CD4-positive, alpha-beta memory T cell (primary cell): Measurements from ENCODE around the gene PTPRR. TPM values are rescaled to one million over a fixed set of nuclear protein-coding genes. Genes with fewer than 3 reads are reported as not detected.
"Not testable (repeated sequence)": the region's sequence is repeated elsewhere in the genome, so short reads cannot be mapped to it uniquely, and the experiment has no call there.

Experiments used
- CTCF ChIA-PET: fragments of 350-600 bp; sonication (Branson Sonifier 250); formaldehyde crosslinking; loops from one replicate; lab custom pipeline; 2021; ENCODE audit warnings: inconsistent platforms; ENCODE audit not compliant: partially characterized antibody; lab: Charles Lee
- POLR2A ChIA-PET: fragments of 350-600 bp; sonication (Branson Sonifier 250); formaldehyde crosslinking; loops from one replicate; lab custom pipeline; 2021; ENCODE audit not compliant: partially characterized antibody; lab: Charles Lee
- DNase-seq, 5 donors: peaks; one replicate each; pipeline versions ENCODE4 v3.0.0 to v3.0.0-alpha.2; 2020 to 2022; ENCODE audit warnings: mixed read lengths in 1 of 5
- H3K27ac ChIP-seq: one replicate; pipeline ENCODE4 v1.7.0; 2013; ENCODE audit warnings: low read depth, low read length
- H3K27me3 ChIP-seq: 2 replicates; pipeline ENCODE4 v1.7.0; 2013; ENCODE audit warnings: mild to moderate bottlenecking, low read length, moderate library complexity; ENCODE audit not compliant: insufficient read depth
- H3K36me3 ChIP-seq: 2 replicates; pipeline ENCODE4 v1.7.0; 2013; ENCODE audit warnings: mild to moderate bottlenecking, low read length, moderate library complexity; ENCODE audit not compliant: insufficient read depth
- H3K4me1 ChIP-seq: 2 replicates; pipeline ENCODE4 v1.7.0; 2013; ENCODE audit warnings: mild to moderate bottlenecking, low read length, moderate library complexity; ENCODE audit not compliant: insufficient read depth
- H3K4me3 ChIP-seq, 2 donors: one replicate each; pipeline ENCODE4 v1.7.0; 2013; ENCODE audit warnings: low read length in 2 of 2, mild to moderate bottlenecking in 1 of 2
- H3K9me3 ChIP-seq, 2 donors: one replicate each; pipeline ENCODE4 v1.7.0; 2013; ENCODE audit warnings: low read length in 2 of 2, control low read depth in 1 of 2; ENCODE audit not compliant: control insufficient read depth in 1 of 2
- H3K27ac Mint-ChIP-seq, 7 donors: one replicate each; pipeline ENCODE4 v1.8.0; 2020 to 2021; ENCODE audit warnings: mixed read lengths in 7 of 7, mild to moderate bottlenecking in 6 of 7, inconsistent platforms in 3 of 7, moderate library complexity in 3 of 7
- H3K27me3 Mint-ChIP-seq, 2 donors: one replicate each; pipeline ENCODE4 v1.8.0; 2020 to 2021; ENCODE audit warnings: mixed read lengths in 2 of 2
- H3K36me3 Mint-ChIP-seq, 2 donors: one replicate each; pipeline ENCODE4 v1.8.0; 2020 to 2021; ENCODE audit warnings: mixed read lengths in 2 of 2, inconsistent platforms in 1 of 2, mild to moderate bottlenecking in 1 of 2
- H3K4me1 Mint-ChIP-seq, 4 donors: one replicate each; pipeline ENCODE4 v1.8.0; 2020 to 2021; ENCODE audit warnings: mixed read lengths in 4 of 4, mild to moderate bottlenecking in 1 of 4
- H3K4me3 Mint-ChIP-seq, 8 donors: one replicate each; pipeline ENCODE4 v1.8.0; 2020 to 2021; ENCODE audit warnings: mixed read lengths in 8 of 8, mild to moderate bottlenecking in 7 of 8, moderate library complexity in 6 of 8, inconsistent platforms in 3 of 8
- H3K9me3 Mint-ChIP-seq, 8 donors: one replicate each; pipeline ENCODE4 v1.8.0; 2020 to 2021; ENCODE audit warnings: mixed read lengths in 8 of 8, mild to moderate bottlenecking in 5 of 8, inconsistent platforms in 3 of 8, moderate library complexity in 1 of 8
- intact Hi-C: fragments of 100-400 bp; cut with micrococcal nuclease; formaldehyde crosslinking; loops from one replicate; pipeline ENCODE4 v1.15.1; 2023
- polyA plus RNA-seq, 2 donors: library from polyadenylated mRNA; unstranded; fragments of 300-500 nt; fragmentation: Illumina TruSeq; gene quantifications; one replicate each; pipeline ENCODE4 v1.2.3, GENCODE V29; 2021
- total RNA-seq, 2 experiments: library from RNA; stranded (reverse); gene quantifications; one replicate each; pipeline ENCODE4 v1.2.3, GENCODE V29; 2021

PTPRR gene
- total and polyA plus RNA-seq, 4 experiments from 2014 or later, result not detected

- H3K9me3 Mint-ChIP-seq, result peaks cover 0 to 6% (median 2%) of the 10 kb centered on the region in 8 donors
- intact Hi-C loops, result no loop called here
- DNase-seq, result no peak
- H3K4me1 Mint-ChIP-seq, result no peaks in the 10 kb centered on the region
- no peak overlapping the region for H3K4me3 Mint-ChIP-seq
- ChIA-PET POLR2A (no interaction called here), CTCF (no interaction called here)
- Histone ChIP-seq H3K9me3 (no peaks in the 10 kb centered on the region), H3K4me3 (no peak overlapping the region), H3K27me3 (no peaks in the 10 kb centered on the region), H3K4me1 (no peaks in the 10 kb centered on the region), H3K36me3 (no peaks in the 10 kb centered on the region), H3K27ac (no peak overlapping the region)
- H3K36me3 Mint-ChIP-seq, result no peaks in the 10 kb centered on the region
- H3K27me3 Mint-ChIP-seq, result no peaks in the 10 kb centered on the region
- no peak overlapping the region for H3K27ac Mint-ChIP-seq
Measured at GRCh38 chr12:70815056-70815455, 105.5 kb downstream of the PTPRR start.

GRCh38 chr12:70813559-70813958, 107.0 kb downstream of the PTPRR start:
- no peak overlapping the region for H3K27ac Mint-ChIP-seq
- CTCF ChIA-PET, result no interaction called here
- Histone ChIP-seq H3K36me3 (no peaks in the 10 kb centered on the region), H3K9me3 (no peaks in the 10 kb centered on the region), H3K27ac (no peak overlapping the region), H3K4me1 (no peaks in the 10 kb centered on the region), H3K4me3 (no peak overlapping the region), H3K27me3 (no peaks in the 10 kb centered on the region)
- no peak overlapping the region for H3K4me3 Mint-ChIP-seq
- POLR2A ChIA-PET, result no interaction called here
- intact Hi-C loops, result no loop called here
- no peaks in the 10 kb centered on the region for H3K36me3 Mint-ChIP-seq
- H3K9me3 Mint-ChIP-seq, result peaks cover 2 to 8% (median 3%) of the 10 kb centered on the region in 8 donors
- no peaks in the 10 kb centered on the region for H3K4me1 Mint-ChIP-seq
- DNase-seq, result no peak
- H3K27me3 Mint-ChIP-seq, result no peaks in the 10 kb centered on the region

- intact Hi-C loops, result no loop called here
- ChIA-PET POLR2A (no interaction called here), CTCF (no interaction called here)
- H3K9me3 Mint-ChIP-seq, result peaks cover 2 to 14% (median 7%) of the 10 kb centered on the region in 8 donors
- H3K4me1 Mint-ChIP-seq, result no peaks in the 10 kb centered on the region
- DNase-seq, result no peak
- no peak overlapping the region for H3K4me3 Mint-ChIP-seq
- no peak overlapping the region for H3K27ac ChIP-seq
- no peaks in the 10 kb centered on the region for H3K27me3 Mint-ChIP-seq
- no peaks in the 10 kb centered on the region for H3K27me3 ChIP-seq
- H3K36me3 ChIP-seq, result no peaks in the 10 kb centered on the region
- no peak overlapping the region for H3K4me3 ChIP-seq
- H3K9me3 ChIP-seq, result no peaks in the 10 kb centered on the region
- no peak overlapping the region for H3K27ac Mint-ChIP-seq
- no peaks in the 10 kb centered on the region for H3K4me1 ChIP-seq
- no peaks in the 10 kb centered on the region for H3K36me3 Mint-ChIP-seq
Measured at GRCh38 chr12:70812136-70812535, 108.4 kb downstream of the PTPRR start.

- Mint-ChIP-seq H3K27ac (no peak overlapping the region), H3K4me1 (no peaks in the 10 kb centered on the region), H3K27me3 (no peaks in the 10 kb centered on the region), H3K9me3 (peaks cover 2 to 13% (median 8%) of the 10 kb centered on the region in 8 donors), H3K36me3 (no peaks in the 10 kb centered on the region), H3K4me3 (no peak overlapping the region)
- Histone ChIP-seq H3K4me3 (no peak overlapping the region), H3K4me1 (no peaks in the 10 kb centered on the region), H3K27me3 (no peaks in the 10 kb centered on the region), H3K36me3 (no peaks in the 10 kb centered on the region), H3K9me3 (no peaks in the 10 kb centered on the region), H3K27ac (no peak overlapping the region)
- no peak for DNase-seq
- ChIA-PET CTCF (no interaction called here), POLR2A (no interaction called here)
- intact Hi-C loops, result no loop called here
Measured at GRCh38 chr12:70809887-70810286, 110.7 kb downstream of the PTPRR start.

- intact Hi-C loops, H3K27me3 Mint-ChIP-seq, H3K4me1 Mint-ChIP-seq, H3K27me3 ChIP-seq, H3K36me3 Mint-ChIP-seq, H3K4me1 ChIP-seq, H3K4me3 Mint-ChIP-seq, H3K27ac Mint-ChIP-seq, DNase-seq, H3K9me3 ChIP-seq, H3K36me3 ChIP-seq, H3K27ac ChIP-seq, H3K4me3 ChIP-seq, CTCF ChIA-PET, POLR2A ChIA-PET: not testable (repeated sequence)
- peaks cover 0 to 13% (median 6%) of the 10 kb centered on the region in 8 donors for H3K9me3 Mint-ChIP-seq
Measured at GRCh38 chr12:70807993-70808392, 112.5 kb downstream of the PTPRR start.

GRCh38 chr12:70806827-70807226, 113.7 kb downstream of the PTPRR start:
- Mint-ChIP-seq H3K36me3 (no peaks in the 10 kb centered on the region), H3K27me3 (no peaks in the 10 kb centered on the region), H3K9me3 (peaks cover 0 to 13% (median 6%) of the 10 kb centered on the region in 8 donors), H3K4me1 (no peaks in the 10 kb centered on the region), H3K4me3 (no peak overlapping the region), H3K27ac (no peak overlapping the region)
- no peaks in the 10 kb centered on the region for H3K36me3 ChIP-seq
- H3K27me3 ChIP-seq, result no peaks in the 10 kb centered on the region
- intact Hi-C loops, result no loop called here
- no peak for DNase-seq
- no peak overlapping the region for H3K4me3 ChIP-seq
- no peaks in the 10 kb centered on the region for H3K4me1 ChIP-seq
- H3K9me3 ChIP-seq, result no peaks in the 10 kb centered on the region
- POLR2A ChIA-PET, result no interaction called here
- H3K27ac ChIP-seq, result no peak overlapping the region
- CTCF ChIA-PET, result no interaction called here

- H3K4me3 ChIP-seq, result no peak overlapping the region
- H3K27ac ChIP-seq, result no peak overlapping the region
- no peaks in the 10 kb centered on the region for H3K36me3 ChIP-seq
- POLR2A ChIA-PET, result no interaction called here
- Mint-ChIP-seq H3K36me3 (no peaks in the 10 kb centered on the region), H3K9me3 (peaks cover 0 to 13% (median 6%) of the 10 kb centered on the region in 8 donors), H3K27ac (no peak overlapping the region), H3K4me3 (no peak overlapping the region), H3K4me1 (no peaks in the 10 kb centered on the region), H3K27me3 (no peaks in the 10 kb centered on the region)
- intact Hi-C loops, result no loop called here
- no peaks in the 10 kb centered on the region for H3K4me1 ChIP-seq
- DNase-seq, result no peak
- CTCF ChIA-PET, result no interaction called here
- H3K27me3 ChIP-seq, result no peaks in the 10 kb centered on the region
- H3K9me3 ChIP-seq, result no peaks in the 10 kb centered on the region
Measured at GRCh38 chr12:70806043-70806442, 114.5 kb downstream of the PTPRR start.
